Stimulated activated CD4-positive, alpha-beta T cell treated with anti-CD3 and anti-CD28 coated beads, Interleukin-1b, Interleukin-23, amount 100 ng/mL, for 24 hours (primary cell): ENCODE measurements around the gene NHERF2.

ENCODE experiments used
- DNase-seq, 4 experiments: peaks; one replicate each; pipeline ENCODE4 v3.0.0-alpha.2; 2020; ENCODE audit warnings: low read depth in 4 of 4, low spot score in 1 of 4

The NHERF2 gene

GRCh38 chr16:2026461-2027023, at the start of gene NHERF2:
Gene NHERF2 (plus strand): TSS chr16:2026902. CDS start chr16:2027006, 104 bp downstream.
- no peak for DNase-seq

- no peak for DNase-seq
Observed at GRCh38 chr16:1976951-1977874, 49.5 kb upstream of the NHERF2 start.

DNA sequence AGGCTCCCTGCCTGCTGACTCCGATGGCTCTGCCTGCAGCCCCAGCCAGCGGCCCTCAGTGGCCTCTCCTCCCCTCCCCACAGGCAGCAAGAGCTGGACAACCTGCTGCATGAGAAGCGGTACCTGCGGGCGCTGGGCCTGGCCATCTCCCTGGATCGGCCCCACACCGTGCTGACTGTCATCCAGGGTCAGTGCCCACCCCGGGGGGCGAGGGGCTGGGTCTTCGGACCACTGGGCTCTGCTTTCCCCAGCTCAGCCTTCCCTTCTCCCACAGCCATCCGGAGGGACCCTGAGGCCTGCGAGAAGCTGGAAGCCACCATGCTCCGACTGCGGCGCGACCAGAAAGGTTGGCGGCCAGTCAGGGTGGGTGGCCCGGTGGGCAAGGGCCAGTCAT, 48.8 kb upstream of the NHERF2 start:
- DNase-seq, result no peak

- no peak for DNase-seq
Observed at GRCh38 chr16:1978476-1979120, 48.1 kb upstream of the NHERF2 start.

GRCh38 chr16:1979271-1980029, 47.3 kb upstream of the NHERF2 start:
- DNase-seq, result no peak

DNA sequence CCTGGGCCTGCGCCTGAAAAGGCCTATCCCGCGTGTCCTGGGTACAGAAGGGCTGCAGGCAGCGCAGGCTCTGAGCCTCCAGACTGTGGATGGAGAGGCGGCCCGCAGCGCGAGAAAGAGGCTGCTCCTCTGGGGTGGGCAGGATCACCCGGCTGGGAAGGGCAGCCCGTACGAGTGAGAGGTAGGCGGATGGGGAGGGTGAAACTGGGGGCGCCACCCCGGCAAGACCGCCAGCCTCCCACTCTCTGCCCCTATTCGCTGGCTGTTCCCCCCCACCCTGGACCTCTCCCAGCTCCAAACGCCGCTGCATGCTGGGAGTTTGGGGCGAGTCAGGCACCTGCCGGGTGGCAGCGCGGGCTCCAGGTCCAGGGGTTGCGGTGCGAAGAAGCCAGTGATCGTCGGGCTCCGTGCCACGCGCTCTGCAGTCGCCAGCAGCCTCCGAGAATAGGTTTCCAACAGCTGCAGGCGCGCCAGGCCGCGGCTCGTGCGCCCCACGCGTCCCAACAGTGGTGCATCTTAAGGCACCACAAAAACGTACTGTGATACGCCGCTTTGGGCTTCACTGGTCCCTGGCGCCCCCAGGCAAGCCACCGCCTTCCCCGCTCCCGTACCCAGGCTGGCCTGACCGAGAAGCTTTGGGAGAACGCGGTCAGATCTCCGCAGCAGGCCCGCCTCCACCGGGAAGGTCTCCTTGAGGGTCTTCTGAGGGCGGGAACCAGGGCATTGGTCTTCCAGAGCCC, 46.5 kb upstream of the NHERF2 start:
- DNase-seq, result no peak

DNA sequence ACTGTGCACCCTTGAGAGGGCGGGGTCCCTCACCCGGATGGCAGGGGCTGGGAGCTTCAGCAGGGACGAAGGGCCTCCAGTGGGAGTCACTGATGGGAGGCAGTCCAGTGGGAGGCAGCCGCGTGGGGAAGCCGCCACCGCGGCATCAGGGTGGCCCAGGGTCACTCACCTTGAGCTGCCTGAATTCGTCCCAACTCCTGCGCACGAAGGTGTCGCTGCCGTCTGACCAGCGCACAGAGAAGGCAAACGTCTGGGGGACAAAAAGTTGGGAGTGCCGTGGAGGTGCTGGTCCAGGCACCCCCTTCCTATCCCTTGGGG, 46.0 kb upstream of the NHERF2 start:
- DNase-seq, result no peak

DNA sequence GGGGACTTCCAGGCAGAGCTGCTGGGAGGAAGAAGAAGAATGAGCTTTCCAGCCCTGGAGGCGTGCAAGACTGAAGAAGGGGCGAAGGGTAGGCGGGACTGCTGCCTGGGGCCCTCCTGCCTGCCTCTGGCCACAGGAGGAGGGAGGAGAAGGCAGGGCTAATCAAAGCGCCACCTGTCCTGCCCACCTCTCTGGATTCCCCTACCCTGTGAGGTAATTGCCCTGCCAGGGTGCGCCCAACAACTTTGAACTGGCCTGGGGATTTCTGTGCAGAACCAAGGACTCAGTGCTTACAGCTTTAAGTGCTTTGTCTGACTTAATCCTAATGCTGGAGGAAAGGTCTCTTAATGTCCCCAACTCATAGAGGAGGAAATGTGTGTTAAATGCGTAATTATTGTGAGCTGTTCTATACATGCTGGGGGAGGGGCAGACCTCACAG, 45.3 kb upstream of the NHERF2 start, which contains the start of gene NOXO1:
Gene NOXO1, minus strand, starts transcription at position 72 of the 439 bp plus-strand sequence. CDS start 290 bp downstream, outside the sequence.
- no peak for DNase-seq

DNA sequence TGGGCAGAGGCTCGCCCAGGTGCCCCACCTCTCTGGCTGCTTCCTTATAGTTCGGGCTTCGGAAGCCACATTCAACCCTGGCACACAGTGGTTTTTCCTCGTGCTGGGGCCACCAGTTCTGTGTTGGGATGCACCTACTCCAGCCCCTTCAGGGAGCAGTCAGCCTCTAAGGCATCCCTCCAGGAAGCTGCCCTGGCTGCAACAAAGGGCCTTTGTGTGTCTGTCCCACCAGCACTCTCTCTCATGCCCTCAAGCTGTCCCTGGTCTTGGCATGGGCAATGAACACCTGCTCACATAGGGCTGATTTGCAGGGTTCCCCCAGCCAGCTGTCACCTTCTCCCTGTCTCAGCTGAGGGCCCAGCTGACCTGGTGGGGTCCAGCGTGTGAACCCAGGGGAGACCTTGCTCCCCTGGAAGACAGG, 44.7 kb upstream of the NHERF2 start:
- DNase-seq, result no peak

- DNase-seq, result no peak
Observed at GRCh38 chr16:1982991-1983543, 43.6 kb upstream of the NHERF2 start.

DNA sequence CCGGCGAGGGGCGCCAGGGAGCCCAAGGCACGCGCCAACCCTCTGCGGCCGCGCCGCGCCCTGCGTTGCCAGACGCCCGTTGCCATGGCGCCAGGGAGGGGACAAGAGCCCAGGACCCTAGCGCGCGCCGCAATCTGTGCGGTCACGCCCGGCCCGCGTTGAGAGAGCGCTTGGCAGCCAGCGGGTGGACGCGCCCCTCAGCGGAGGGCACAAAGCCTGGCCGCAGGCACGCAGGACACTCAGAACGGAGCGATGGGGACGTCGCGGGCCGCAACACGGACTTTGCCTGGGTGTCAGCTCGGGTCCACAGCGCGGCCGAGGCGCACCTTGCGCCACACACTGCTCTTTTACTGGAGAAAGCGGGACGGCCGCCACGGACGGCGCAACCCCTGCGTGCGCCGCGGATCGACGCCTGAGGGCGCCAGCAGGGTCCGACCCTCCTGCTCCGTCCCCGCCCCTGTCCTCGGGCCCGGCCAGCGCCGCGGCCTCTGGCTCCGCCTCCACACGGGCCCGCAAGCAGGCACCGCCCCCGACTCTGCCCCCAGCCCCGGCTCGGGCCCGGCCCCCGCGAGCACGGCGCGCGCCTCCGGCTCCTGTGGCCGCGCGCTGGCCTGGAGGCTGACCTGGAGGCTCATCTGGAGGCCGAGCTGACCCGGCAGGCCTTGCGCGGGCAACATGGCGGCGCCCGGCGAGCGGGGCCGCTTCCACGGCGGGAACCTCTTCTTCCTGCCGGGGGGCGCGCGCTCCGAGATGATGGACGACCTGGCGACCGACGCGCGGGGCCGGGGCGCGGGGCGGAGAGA, 43.0 kb upstream of the NHERF2 start, which contains the start of gene GFER:
Gene GFER, plus strand, starts transcription at position 650 of the 803 bp plus-strand sequence. Its CDS starts 26 bp downstream, at position 676.
- peak in 1 of 4 experiments; percentile 76 for DNase-seq

- no peak for DNase-seq
Observed at GRCh38 chr16:1984347-1985225, 42.1 kb upstream of the NHERF2 start.

GRCh38 chr16:1985466-1986150, 41.1 kb upstream of the NHERF2 start:
- DNase-seq, result no peak

DNA sequence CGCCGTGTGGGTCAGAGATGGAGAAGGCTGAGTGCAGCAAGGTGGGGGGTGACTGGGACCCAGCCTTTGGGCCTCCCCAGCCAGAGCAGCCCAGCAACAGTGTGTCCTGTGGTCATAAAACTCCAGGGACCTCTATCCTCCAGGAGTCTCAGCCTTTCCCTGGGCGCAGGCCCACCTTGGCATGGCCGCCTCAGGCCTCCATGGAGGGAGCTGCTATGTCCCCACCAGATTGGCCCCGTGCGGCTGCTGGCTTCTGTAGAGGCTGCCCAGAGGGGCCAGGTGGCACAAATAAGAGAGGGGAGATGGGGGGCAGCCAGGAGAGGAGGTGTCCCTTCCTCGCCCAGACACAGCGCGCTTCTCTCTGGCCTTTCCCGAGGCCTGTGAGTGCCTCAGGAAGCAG, 39.5 kb upstream of the NHERF2 start:
- DNase-seq, result no peak

DNA sequence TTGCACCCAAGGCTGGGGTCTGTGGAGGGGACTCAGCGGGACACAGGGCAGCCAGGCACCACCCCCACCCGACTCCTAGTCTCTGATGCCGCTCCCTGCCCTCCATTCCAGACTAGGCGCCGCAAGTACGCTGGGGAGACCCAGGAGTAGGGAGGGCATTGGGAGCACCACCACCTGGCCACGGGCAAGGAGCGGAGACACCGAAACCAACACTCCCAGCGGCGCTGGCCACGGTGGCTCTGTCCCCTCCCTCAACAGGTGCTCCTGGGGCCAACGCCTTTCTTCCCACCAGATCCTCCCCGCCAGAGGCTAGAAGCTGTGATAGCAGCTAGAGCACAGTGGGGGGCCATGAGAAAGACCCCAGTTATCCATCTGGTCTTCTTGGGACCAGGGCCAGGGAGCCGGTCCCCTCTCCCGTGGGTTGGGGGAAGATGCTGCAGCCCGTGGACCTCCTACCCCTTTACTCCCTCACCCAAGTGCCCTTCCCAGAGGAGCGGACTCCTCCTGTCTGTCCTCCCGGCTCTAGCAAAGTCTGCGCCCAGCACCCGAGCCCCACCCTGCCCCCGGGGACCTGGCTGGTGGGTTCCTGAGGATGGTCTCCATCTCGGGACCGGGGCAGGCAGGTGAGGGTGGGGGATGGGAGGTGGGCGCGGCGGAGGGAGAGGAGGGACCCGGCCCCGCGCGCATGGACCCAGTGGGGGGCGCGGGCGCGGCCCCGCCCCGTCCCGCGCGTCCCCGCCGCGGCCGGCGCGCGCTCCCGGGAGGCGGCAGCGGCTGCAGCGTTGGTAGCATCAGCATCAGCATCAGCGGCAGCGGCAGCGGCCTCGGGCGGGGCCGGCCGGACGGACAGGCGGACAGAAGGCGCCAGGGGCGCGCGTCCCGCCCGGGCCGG, 37.2 kb upstream of the NHERF2 start, which contains the start of gene SYNGR3:
Gene SYNGR3, plus strand, starts transcription at position 762 of the 892 bp plus-strand sequence. CDS start 133 bp downstream, outside the sequence.
- no peak for DNase-seq

DNA sequence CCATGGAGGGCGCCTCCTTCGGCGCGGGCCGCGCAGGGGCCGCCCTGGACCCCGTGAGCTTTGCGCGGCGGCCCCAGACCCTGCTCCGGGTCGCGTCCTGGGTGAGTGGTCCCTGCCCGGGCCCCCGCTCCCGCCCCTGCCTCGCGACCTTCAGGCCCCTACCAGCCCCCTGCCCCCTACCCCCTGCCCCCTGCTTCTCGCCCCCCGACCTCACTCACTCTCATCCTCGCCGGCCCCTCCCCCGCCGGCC, 36.7 kb upstream of the NHERF2 start:
- DNase-seq, result no peak
